ENCODE results near the gene XDH.

The XDH gene

DNA sequence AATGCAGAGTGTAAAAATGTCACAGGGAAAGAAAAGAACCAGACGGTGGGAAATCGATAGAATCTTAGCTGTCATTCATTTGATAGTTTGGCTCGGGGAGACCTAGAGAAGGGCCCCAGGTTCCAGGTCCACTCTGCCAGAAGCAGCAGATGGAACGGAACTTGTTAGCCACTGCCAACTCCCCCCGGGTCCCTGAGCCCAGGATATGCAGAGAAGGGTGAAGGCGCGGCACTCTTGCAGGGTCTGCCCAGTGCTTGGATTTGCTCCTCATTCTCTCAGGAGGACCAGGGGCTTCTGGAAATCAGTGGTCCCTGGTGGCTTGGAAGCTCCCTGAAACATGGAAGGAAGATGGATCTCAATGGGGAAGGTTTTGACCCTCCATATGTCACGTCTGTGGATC is 11.6 kb upstream of the XDH start:
- Histone ChIP-seq H3K4me3 (ENCODE audit: low read depth in 1 of 2, low read length in 2 of 2) (no peak overlapping the region), H3K27me3 (ENCODE audit: low read depth, low read length) (no peaks in the 10 kb centered on the region), H3K36me3 (ENCODE audit: control insufficient read depth in 1 of 2, insufficient read depth in 2 of 2, low read length in 2 of 2) (no peaks in the 10 kb centered on the region), H3K9me3 (ENCODE audit: control insufficient read depth in 1 of 2, low read length in 2 of 2) (no peaks in the 10 kb centered on the region), H3K27ac (ENCODE audit: low read length) (no peak overlapping the region), H3K4me1 (ENCODE audit: control insufficient read depth in 1 of 2, insufficient read depth in 2 of 2, low read length in 2 of 2) (no peaks in the 10 kb centered on the region)

DNA sequence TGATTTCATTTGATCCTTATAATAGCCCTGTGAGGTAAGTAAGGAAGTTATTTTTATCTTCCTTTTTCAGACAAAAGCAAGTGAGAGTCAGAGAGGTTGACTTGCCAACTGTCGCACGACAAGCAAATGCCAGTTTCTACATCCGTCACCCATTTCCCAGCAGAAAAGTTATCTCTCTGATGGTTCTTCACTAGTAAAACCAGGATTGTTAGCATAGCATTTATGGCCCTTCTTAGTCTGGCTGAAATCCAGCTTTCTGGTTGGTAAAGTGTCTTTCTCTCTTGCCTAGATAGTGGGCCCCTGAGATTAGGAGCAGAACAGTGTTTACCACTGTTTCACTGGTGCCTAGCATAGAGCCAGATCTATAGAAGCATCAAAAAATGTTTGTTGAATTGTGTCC is 7.1 kb upstream of the XDH start:
- Histone ChIP-seq H3K27me3 (ENCODE audit: low read depth, low read length) (no peaks in the 10 kb centered on the region), H3K9me3 (ENCODE audit: control insufficient read depth in 1 of 2, low read length in 2 of 2) (peaks cover 9 to 16% of the 10 kb centered on the region in 2 donors), H3K36me3 (ENCODE audit: control insufficient read depth in 1 of 2, insufficient read depth in 2 of 2, low read length in 2 of 2) (no peaks in the 10 kb centered on the region), H3K27ac (ENCODE audit: low read length) (no peak overlapping the region), H3K4me1 (ENCODE audit: control insufficient read depth in 1 of 2, insufficient read depth in 2 of 2, low read length in 2 of 2) (no peaks in the 10 kb centered on the region), H3K4me3 (ENCODE audit: low read depth in 1 of 2, low read length in 2 of 2) (no peak overlapping the region)

DNA sequence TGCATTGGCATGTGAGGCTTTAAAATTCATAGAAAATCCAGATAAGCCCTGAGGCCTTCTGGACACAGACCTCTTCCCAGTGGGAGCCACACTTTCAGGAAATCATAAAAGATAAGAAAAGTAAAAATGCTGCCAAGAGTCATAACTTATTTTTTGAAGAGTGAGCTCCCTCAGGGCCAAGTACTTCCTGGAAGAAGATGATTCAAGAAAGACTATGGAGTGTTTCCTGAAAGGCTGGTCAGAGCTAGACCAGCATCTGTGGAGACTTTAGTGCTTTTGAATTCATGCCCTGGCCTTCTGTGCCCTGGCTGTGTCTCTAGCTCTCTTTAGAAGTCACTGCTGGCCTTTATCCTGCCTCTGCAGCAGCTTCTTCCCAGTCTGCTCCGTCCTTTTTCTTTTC is 6.4 kb upstream of the XDH start:
- Histone ChIP-seq H3K36me3 (ENCODE audit: control insufficient read depth in 1 of 2, insufficient read depth in 2 of 2, low read length in 2 of 2) (no peaks in the 10 kb centered on the region), H3K4me1 (ENCODE audit: control insufficient read depth in 1 of 2, insufficient read depth in 2 of 2, low read length in 2 of 2) (no peaks in the 10 kb centered on the region), H3K27me3 (ENCODE audit: low read depth, low read length) (no peaks in the 10 kb centered on the region), H3K4me3 (ENCODE audit: low read depth in 1 of 2, low read length in 2 of 2) (no peak overlapping the region), H3K27ac (ENCODE audit: low read length) (no peak overlapping the region), H3K9me3 (ENCODE audit: control insufficient read depth in 1 of 2, low read length in 2 of 2) (peaks cover 9 to 16% of the 10 kb centered on the region in 2 donors)

DNA sequence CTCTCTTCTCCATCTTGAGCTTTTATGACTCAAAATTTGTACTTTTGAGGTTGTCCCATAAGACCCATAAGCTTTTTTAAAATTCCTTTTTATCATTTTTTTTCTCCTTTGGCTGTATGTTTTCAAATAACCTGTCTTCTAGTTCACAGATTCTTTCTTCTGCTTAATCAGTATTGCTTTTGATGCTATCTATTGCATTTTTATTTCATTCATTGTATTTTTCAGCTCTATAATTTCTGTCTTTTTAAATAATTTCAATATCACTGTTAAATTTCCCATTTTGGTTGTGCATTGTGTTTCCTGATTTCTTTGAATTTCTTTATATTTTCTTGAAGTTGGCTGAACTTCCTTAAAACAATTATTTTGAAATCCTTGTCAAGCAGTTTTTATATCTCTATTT is 4.8 kb upstream of the XDH start:
- Histone ChIP-seq H3K27me3 (ENCODE audit: low read depth, low read length) (no peaks in the 10 kb centered on the region), H3K36me3 (ENCODE audit: control insufficient read depth in 1 of 2, insufficient read depth in 2 of 2, low read length in 2 of 2) (no peaks in the 10 kb centered on the region), H3K9me3 (ENCODE audit: control insufficient read depth in 1 of 2, low read length in 2 of 2) (peaks cover 9 to 16% of the 10 kb centered on the region in 2 donors), H3K4me3 (ENCODE audit: low read depth in 1 of 2, low read length in 2 of 2) (peak overlapping the region in 1 of 2 donors; percentile 26), H3K27ac (ENCODE audit: low read length) (no peak overlapping the region), H3K4me1 (ENCODE audit: control insufficient read depth in 1 of 2, insufficient read depth in 2 of 2, low read length in 2 of 2) (no peaks in the 10 kb centered on the region)

DNA sequence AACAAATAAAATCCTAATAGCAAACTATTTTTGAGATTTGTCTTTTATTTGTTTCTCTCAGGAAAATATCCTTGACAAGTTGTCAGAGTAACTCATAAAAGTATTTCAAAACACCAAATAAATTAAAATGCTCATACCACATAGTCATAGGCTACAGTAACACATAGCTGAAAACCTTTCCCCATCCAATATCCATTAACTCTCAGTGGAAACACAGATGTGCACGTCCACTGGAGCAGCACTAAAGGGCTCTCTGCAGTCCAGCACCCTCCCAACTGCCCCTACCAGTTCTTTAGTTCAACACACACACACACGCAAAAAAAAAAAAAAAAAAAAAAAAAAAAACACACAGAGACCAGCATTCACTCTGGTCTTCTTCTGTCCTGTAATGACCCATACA is 879 bp upstream of the XDH start:
- H3K9me3 ChIP-seq (ENCODE audit: control insufficient read depth in 1 of 2, low read length in 2 of 2), result peaks cover 9 to 16% of the 10 kb centered on the region in 2 donors
- H3K36me3 ChIP-seq (ENCODE audit: control insufficient read depth in 1 of 2, insufficient read depth in 2 of 2, low read length in 2 of 2), result no peaks in the 10 kb centered on the region
- no peaks in the 10 kb centered on the region for H3K4me1 ChIP-seq (ENCODE audit: control insufficient read depth in 1 of 2, insufficient read depth in 2 of 2, low read length in 2 of 2)
- no peaks in the 10 kb centered on the region for H3K27me3 ChIP-seq (ENCODE audit: low read depth, low read length)
- H3K27ac ChIP-seq (ENCODE audit: low read length), result no peak overlapping the region
- H3K4me3 ChIP-seq (ENCODE audit: low read depth in 1 of 2, low read length in 2 of 2), result no peak overlapping the region

DNA sequence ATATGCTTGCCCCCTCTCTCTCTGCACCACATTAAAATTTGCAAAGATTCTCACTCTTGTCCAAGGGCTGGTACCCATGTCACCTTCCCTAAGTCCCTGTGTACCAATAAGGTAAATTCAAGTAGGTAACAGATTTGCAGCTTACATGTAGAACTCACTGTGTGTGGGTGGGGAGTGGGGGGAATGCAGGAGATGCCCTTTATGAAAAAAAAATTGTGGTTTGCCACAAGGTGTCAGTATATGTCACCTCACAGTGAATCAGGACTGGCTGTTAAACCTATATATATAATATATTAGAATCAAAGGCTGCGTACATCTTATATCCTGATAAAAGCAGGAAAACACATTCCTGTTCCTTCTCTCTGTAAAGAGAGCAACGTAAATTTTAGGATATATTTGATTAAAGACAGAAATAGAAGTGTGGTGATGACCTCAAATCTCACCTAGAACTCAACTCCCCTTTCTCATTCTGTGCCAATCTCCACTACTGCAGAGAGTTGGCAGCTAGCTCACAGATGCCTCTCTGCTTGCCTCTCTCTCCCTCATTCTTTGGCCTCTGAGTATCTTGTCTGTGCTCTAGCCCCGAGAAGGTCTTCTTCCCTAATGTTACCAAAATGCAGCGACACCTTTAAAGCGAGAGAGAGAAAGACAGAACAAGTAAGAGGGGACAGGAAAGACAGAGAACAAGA is 536 bp downstream of the XDH start:
- Histone ChIP-seq H3K27ac (ENCODE audit: low read length) (no peak overlapping the region), H3K4me3 (ENCODE audit: low read depth in 1 of 2, low read length in 2 of 2) (peak overlapping the region in 1 of 2 donors; percentile 24), H3K36me3 (ENCODE audit: control insufficient read depth in 1 of 2, insufficient read depth in 2 of 2, low read length in 2 of 2) (no peaks in the 10 kb centered on the region), H3K27me3 (ENCODE audit: low read depth, low read length) (no peaks in the 10 kb centered on the region), H3K4me1 (ENCODE audit: control insufficient read depth in 1 of 2, insufficient read depth in 2 of 2, low read length in 2 of 2) (no peaks in the 10 kb centered on the region), H3K9me3 (ENCODE audit: control insufficient read depth in 1 of 2, low read length in 2 of 2) (peaks cover 0 to 4% of the 10 kb centered on the region in 2 donors)

DNA sequence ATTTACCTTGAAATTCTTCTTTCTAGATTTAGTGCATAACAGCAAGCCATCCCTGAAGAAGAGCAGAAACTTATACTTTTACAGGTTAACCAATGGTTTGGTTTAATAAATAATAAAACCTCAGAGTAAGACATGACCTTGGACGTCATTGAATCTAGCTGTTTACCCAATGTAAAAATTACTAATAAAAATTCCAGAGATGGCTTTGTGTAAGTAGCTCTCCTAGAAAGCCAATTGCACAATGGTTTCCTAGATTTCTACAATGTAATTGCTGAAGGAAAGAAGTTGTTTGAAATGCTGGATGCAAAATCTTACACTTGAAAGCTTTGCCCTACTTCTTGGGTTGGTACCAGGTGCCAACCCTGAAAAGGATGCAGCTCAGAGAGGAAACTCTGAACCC is 1.5 kb downstream of the XDH start:
- H3K27ac ChIP-seq (ENCODE audit: low read length), result no peak overlapping the region
- no peaks in the 10 kb centered on the region for H3K27me3 ChIP-seq (ENCODE audit: low read depth, low read length)
- no peaks in the 10 kb centered on the region for H3K4me1 ChIP-seq (ENCODE audit: control insufficient read depth in 1 of 2, insufficient read depth in 2 of 2, low read length in 2 of 2)
- no peaks in the 10 kb centered on the region for H3K36me3 ChIP-seq (ENCODE audit: control insufficient read depth in 1 of 2, insufficient read depth in 2 of 2, low read length in 2 of 2)
- peak overlapping the region in 1 of 2 donors; percentile 14 for H3K4me3 ChIP-seq (ENCODE audit: low read depth in 1 of 2, low read length in 2 of 2)
- H3K9me3 ChIP-seq (ENCODE audit: control insufficient read depth in 1 of 2, low read length in 2 of 2), result no peaks in the 10 kb centered on the region

DNA sequence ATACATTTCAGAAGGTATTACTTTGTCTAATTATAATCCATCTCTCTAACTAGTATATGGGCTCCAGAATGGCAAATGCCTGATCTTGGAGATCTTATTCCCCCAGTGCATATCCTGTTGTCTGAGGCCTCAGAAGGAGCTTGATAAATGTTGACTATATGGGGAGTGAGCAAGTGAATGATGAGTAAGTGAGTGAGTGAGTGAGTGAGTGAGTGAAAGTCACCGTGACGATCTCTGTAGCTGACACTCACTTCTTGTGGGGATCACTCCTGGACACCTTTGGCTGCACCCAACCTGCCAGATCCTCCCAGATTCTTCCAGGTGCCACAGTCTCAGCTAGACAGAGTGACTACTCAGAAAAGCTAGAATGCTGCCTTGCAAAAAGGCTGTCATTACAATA is 2.8 kb downstream of the XDH start:
- H3K36me3 ChIP-seq (ENCODE audit: control insufficient read depth in 1 of 2, insufficient read depth in 2 of 2, low read length in 2 of 2), result no peaks in the 10 kb centered on the region
- H3K27ac ChIP-seq (ENCODE audit: low read length), result no peak overlapping the region
- H3K4me1 ChIP-seq (ENCODE audit: control insufficient read depth in 1 of 2, insufficient read depth in 2 of 2, low read length in 2 of 2), result no peaks in the 10 kb centered on the region
- no peaks in the 10 kb centered on the region for H3K27me3 ChIP-seq (ENCODE audit: low read depth, low read length)
- no peak overlapping the region for H3K4me3 ChIP-seq (ENCODE audit: low read depth in 1 of 2, low read length in 2 of 2)
- no peaks in the 10 kb centered on the region for H3K9me3 ChIP-seq (ENCODE audit: control insufficient read depth in 1 of 2, low read length in 2 of 2)

DNA sequence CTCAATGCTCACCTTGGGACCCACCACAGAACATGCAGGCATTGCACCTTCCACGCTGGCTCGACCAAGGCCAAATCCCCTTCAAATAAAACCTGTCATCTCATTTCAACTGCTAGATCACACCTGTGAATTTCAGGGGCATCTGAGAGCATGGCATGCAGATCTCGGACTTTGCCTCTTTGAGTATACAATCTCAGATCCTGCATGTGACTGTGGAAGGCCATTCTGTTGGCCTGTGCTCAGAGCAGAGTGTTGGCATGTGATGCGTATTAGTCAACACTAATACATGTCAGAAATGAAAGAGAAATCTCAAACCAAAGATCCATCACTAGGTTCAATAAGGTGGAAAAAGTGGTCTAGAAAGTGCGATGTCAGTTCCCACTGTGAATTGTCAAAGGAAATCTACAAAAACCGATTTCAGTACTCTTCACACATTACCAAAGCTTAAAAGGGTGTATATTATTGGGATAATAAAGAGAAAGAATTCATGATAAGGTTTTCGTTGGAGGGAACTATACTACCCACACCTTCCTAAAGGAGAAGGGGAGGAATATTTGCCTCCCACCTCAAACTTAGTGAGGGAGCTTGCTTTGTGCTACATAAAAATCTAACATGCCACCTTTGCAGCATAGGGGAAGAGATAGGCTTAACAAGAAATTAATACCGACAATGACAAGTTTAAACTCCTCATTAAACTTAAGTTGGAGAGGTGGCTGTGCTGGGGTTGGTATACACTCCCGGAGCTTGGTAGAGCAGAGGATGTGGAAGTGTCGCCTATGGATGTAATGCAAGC is 7.8 kb downstream of the XDH start:
- H3K36me3 ChIP-seq (ENCODE audit: control insufficient read depth in 1 of 2, insufficient read depth in 2 of 2, low read length in 2 of 2), result no peaks in the 10 kb centered on the region
- no peak overlapping the region for H3K27ac ChIP-seq (ENCODE audit: low read length)
- H3K27me3 ChIP-seq (ENCODE audit: low read depth, low read length), result no peaks in the 10 kb centered on the region
- H3K4me3 ChIP-seq (ENCODE audit: low read depth in 1 of 2, low read length in 2 of 2), result no peak overlapping the region
- H3K4me1 ChIP-seq (ENCODE audit: control insufficient read depth in 1 of 2, insufficient read depth in 2 of 2, low read length in 2 of 2), result no peaks in the 10 kb centered on the region
- H3K9me3 ChIP-seq (ENCODE audit: control insufficient read depth in 1 of 2, low read length in 2 of 2), result no peaks in the 10 kb centered on the region

DNA sequence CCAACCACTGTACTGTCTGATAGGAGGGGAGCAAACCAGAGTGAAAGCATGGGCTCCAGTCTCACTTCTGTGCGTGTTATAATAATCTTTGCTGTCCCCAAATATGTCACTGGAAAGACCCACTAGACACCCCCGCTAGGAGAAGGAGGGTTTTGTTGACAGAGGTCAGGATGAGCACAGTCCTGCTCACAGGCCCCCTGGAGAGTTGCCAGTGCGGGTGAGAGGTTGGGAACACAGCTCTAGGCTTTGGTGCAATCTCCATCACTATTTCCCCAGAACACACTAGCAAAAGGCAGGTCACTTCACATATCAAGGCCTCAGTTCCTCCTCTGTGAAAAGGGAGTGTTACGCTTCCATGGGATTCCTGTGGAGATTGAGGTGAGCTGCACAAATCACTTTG is 9.7 kb downstream of the XDH start:
- no peak overlapping the region for H3K4me3 ChIP-seq (ENCODE audit: low read depth in 1 of 2, low read length in 2 of 2)
- no peaks in the 10 kb centered on the region for H3K4me1 ChIP-seq (ENCODE audit: control insufficient read depth in 1 of 2, insufficient read depth in 2 of 2, low read length in 2 of 2)
- H3K27ac ChIP-seq (ENCODE audit: low read length), result no peak overlapping the region
- no peaks in the 10 kb centered on the region for H3K27me3 ChIP-seq (ENCODE audit: low read depth, low read length)
- H3K36me3 ChIP-seq (ENCODE audit: control insufficient read depth in 1 of 2, insufficient read depth in 2 of 2, low read length in 2 of 2), result no peaks in the 10 kb centered on the region
- no peaks in the 10 kb centered on the region for H3K9me3 ChIP-seq (ENCODE audit: control insufficient read depth in 1 of 2, low read length in 2 of 2)

DNA sequence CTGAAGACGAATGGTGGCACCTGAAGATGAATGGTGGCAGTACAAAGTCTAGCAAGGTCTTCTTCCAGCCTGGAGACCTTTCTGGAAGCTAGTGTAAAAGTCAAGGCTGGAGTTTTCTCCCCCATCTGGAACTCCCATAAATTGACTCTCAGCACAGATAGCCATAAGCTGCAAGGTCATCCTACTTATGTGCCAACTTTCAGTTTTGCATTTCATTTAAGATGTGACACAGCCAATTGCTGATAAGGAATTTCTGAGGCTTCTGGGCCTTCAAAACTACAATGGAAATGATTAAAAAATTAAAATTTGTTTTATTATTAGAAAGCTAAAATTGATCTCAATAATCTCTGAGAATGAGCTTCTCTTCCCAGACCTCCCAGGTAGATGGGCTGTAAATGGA is 10.2 kb downstream of the XDH start:
- H3K27me3 ChIP-seq (ENCODE audit: low read depth, low read length), result no peaks in the 10 kb centered on the region
- no peak overlapping the region for H3K4me3 ChIP-seq (ENCODE audit: low read depth in 1 of 2, low read length in 2 of 2)
- H3K9me3 ChIP-seq (ENCODE audit: control insufficient read depth in 1 of 2, low read length in 2 of 2), result no peaks in the 10 kb centered on the region
- no peak overlapping the region for H3K27ac ChIP-seq (ENCODE audit: low read length)
- no peaks in the 10 kb centered on the region for H3K36me3 ChIP-seq (ENCODE audit: control insufficient read depth in 1 of 2, insufficient read depth in 2 of 2, low read length in 2 of 2)
- H3K4me1 ChIP-seq (ENCODE audit: control insufficient read depth in 1 of 2, insufficient read depth in 2 of 2, low read length in 2 of 2), result no peaks in the 10 kb centered on the region

All from muscle layer of duodenum (tissue), 2 donors.